NK-92 (cell line): ENCODE measurements around the gene CD37.
"Not testable (repeated sequence)": the region's sequence is repeated elsewhere in the genome, so short reads cannot be mapped to it uniquely, and the experiment has no call there.

Source experiments
- DNase-seq: peaks from one replicate; lab custom pipeline; 2025; ENCODE audit not compliant: unreplicated experiment; lab: John Stamatoyannopoulos, UW

The CD37 gene, protein sequence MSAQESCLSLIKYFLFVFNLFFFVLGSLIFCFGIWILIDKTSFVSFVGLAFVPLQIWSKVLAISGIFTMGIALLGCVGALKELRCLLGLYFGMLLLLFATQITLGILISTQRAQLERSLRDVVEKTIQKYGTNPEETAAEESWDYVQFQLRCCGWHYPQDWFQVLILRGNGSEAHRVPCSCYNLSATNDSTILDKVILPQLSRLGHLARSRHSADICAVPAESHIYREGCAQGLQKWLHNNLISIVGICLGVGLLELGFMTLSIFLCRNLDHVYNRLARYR

DNA sequence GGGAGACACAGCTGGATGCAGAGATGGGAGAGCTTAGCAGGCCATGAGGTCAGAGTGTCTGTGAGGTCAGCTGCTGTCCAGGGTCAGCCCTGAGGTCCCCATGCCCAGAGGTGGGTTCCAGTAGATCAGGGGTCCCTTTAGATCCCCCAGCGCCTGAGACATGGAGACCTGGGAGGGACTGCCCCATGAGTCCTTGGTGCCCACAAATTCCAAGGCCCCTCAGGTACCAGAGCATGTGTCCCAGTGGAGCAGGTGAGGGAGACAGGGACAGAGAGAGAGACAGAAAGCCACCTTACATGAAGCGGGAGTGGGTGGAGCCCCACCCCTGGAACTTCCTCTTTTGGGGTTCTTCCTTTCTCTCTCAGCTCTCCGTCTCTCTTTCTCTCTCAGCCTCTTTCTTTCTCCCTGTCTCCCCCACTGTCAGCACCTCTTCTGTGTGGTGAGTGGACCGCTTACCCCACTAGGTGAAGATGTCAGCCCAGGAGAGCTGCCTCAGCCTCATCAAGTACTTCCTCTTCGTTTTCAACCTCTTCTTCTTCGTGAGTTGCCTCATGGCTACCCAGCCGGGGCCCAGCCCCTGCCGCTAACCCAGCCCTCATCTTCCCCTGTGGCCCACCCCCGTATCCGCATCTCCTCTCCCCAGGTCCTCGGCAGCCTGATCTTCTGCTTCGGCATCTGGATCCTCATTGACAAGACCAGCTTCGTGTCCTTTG, at the start of gene CD37:
CD37 (plus strand) TSS at position 336 of the 713 bp plus-strand sequence; CDS start at position 471, 135 bp downstream.
- no peak for DNase-seq

DNA sequence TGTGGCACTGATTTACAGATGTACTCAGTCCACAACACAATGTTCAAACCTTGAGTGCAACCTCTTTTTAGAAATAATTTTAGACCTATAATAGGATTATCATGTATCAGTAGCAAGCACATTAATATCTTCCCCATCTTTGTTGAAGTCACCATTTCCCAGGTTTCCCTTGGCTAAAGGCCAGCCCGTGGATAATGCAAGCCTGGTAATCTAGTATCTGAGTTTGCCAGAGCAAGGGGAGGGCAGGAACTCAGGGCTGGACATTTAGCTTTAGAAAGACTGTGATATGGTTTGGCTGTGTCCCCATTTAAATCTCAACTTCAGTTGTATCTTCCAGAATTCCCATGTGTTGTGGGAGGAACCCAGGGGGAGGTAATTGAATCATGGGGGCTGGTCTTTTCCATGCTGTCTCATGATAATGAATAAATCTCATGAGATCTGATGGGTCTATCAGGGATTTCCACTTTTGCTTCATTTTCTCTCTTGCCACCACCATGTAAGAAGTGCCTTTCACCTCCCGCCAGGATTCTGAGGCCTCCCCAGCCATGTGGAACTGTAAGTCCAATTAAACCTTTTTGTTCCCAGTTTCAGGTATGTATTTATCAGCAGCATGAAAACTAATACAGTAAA, 48.0 kb upstream of the CD37 start:
- no peak for DNase-seq

DNA sequence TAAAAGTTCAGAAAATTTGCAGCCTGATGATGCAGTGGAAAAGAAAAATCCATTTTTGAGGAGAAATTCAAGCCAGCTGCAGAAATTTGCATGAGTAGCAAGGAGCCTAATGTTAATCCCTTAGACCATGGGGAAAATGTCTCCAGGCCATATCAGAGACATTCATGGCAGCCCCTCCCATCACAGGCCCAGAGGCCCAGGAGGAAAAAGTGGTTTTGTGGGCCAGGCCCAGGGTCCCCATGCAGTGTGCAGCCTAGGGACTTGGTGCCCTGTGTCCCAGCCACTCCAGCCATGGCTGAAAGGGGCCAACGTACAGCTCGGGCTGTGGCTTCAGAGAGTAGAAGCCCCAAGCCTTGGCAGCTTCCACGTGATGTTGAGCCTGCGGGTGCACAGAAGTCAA, 47.0 kb upstream of the CD37 start:
- DNase-seq: not testable (repeated sequence)

- not testable (repeated sequence) for DNase-seq
These were observed 45.9 kb upstream of the CD37 start for GRCh38 chr19:49289286-49289685.

DNA sequence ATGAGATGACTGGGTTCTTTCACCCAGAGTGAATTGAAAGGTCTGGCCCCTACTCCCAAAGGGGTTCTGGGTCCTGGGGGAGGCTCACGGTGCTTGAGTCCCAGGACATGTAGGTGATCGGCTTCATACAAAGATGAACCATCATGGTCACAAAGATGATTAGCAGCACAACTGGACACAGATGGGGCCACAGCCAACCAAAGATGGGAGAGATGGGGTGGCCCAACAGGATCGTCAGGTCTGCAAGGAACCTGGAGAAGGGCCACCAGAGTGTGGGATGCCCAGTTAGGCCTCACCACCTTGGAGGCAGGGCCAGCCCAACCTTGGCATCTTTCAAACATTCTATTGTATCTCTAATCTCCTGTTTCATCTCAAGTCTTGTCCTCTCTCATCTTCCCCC, 44.7 kb upstream of the CD37 start:
- no peak for DNase-seq

DNA sequence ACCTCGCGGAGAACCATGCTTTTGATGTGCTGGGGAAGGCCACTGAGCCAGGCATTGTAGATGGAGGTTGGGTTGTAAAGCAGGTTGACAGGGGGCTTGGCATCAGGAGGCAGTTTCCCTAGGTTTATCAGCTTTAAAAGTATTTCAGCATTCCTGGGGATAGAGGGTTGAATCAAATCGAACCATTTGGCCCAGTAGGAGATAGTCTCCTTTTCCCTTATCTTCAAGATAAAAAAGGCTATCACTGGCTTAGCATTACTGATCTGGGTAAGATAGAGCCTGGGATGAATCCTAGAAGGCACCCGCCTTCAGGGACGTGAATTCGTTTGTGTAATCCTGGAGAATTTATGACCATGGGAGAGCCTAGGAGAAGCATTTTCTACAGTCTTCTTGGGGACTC, 40.8 kb upstream of the CD37 start:
- DNase-seq: no peak

DNA sequence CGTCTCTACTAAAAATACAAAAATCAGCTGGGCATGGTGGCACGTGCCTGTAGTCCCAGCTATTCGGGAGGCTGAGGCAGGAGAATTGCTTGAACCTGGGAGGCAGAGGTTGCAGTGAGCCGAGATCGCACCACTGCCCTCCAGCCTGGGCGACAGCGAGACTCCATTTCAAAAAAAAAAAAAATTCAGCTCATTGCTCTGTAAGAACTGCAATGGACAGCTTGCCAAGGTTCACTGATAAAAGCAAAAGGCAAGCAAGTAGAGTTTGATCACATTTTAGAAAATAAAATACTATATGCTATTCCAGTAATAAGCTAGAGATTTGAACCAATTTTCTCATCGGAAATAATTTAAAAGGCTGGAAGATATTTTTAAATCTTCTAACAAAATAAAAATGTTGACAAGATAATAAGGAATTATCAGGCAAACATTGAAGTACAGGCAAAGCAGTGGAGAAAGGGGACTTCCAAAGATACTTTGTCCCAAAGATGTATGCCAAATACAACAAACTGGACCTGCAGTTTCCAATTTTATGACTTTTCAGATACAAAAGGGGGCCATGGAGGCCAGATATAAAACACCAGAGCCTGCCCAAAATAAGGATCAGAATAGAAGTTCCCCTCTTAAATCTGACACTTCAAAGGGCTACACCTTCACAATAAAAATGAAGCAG, 39.9 kb upstream of the CD37 start:
- DNase-seq: no peak

DNA sequence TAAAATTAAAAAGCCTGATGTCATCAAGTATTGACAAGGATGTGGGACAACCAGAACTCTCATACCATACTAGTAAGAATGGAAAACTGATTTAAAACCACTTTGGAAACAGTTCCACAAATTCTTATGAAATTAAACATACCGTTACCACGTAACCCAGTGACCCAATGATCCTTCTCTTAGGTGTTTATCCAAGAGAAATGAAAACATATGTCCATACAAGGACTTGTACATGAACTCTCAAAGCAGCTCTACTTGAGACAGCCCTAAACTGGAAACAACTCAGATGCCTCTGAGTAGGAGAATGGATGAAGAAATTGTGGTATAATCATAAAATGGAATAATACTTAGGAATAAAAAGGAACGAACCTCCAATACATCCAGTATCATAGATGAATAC, 37.8 kb upstream of the CD37 start:
- no peak for DNase-seq

DNA sequence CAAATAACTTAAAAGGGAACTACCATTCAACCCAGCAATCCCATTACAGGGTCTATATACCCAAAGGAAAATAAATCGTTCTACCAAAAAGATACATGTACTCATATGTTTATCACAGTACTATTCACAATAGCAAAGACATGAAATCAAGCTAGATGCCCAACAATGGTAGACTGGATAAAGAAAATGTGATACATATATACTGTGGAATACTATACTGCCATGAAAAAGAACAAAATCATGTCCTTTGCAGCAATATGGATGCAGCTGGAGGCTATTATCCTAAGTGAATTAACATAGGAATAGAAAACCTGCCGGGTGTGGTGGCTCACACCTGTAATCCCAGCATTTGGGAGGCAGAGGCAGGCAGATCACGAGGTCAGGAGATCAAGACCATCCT, 36.6 kb upstream of the CD37 start:
- DNase-seq: not testable (repeated sequence)

DNA sequence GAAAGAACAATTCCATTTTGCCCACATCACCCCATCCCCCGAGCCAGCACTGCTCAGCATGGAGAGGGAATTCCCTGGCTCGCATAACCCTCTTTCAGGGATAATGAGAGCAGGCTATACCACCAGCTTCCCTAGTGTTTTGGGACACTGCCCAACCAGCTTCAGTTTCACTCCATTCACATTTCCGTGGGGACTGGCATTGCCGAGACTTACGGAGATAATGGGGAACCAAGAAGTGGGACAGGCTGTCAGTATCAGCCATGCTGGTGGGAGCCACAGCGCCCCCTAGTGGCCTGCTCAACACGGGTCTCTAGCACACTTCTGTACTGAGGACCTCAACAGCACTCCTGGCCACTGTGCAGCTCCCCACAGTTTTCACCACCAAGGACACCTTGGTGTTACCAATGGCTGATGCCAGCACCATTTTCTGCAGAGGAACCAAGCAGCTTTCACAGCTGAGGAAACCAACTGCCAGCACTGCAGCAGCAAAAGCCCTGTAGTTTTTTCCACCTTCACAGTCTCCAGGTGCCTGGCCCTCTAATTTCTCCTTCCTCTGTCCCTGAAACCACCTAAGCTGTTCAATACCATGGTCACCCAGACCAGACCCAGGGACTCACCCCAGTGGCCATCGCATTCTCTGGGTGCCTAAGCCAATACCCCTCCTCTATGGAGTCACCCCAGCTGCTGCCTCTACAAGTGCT, 33.9 kb upstream of the CD37 start:
- DNase-seq: no peak

DNA sequence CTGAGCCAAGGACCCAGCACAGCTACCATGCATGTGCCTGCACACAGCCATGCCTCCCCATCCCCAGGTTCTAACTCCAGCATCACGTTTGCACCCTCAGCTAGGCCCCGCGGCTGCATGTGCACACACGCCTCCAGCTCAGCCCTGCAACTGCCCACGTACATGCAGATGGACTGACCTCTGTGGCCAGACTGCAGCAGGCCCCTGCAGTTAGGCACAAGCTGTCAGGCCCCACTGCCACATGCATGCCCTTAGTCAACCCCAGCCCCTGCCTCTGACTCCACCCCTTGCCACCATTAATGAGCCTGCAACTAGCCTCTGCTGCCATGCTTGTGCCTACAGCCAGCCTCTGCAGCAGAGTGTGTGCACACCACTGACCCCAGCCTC, 33.3 kb upstream of the CD37 start:
- DNase-seq: no peak

GRCh38 chr19:49306734-49307133, 28.5 kb upstream of the CD37 start:
- not testable (repeated sequence) for DNase-seq

- no peak for DNase-seq
These were observed 26.1 kb upstream of the CD37 start for GRCh38 chr19:49309087-49309486.

- no peak for DNase-seq
These were observed 20.1 kb upstream of the CD37 start for GRCh38 chr19:49315111-49315510.

GRCh38 chr19:49316284-49316683, 18.9 kb upstream of the CD37 start:
- DNase-seq: no peak

DNA sequence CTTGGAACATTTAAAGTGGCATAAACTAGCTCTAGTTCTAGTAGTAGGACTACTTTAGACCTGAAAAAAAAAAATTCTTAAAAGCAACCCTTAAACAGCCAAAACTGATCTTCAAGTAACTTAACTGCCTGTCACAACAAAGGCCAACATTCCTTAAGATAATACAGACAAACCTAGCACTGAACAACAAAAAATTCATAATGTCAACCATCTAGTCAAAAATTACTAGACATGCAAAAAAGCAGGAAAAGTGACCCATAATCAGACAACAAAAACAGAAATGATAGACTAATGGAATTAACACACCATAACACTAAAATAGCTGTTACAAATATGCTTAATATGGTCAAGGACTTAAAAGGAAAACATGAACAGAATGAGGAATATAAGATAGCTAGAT, 16.9 kb upstream of the CD37 start:
- DNase-seq: no peak

GRCh38 chr19:49324801-49325576, 10.2 kb upstream of the CD37 start, which contains the start of gene SLC6A16:
SLC6A16 (minus strand) TSS chr19:49325191; CDS start chr19:49311347, 13,844 bp downstream.
- DNase-seq: no peak

DNA sequence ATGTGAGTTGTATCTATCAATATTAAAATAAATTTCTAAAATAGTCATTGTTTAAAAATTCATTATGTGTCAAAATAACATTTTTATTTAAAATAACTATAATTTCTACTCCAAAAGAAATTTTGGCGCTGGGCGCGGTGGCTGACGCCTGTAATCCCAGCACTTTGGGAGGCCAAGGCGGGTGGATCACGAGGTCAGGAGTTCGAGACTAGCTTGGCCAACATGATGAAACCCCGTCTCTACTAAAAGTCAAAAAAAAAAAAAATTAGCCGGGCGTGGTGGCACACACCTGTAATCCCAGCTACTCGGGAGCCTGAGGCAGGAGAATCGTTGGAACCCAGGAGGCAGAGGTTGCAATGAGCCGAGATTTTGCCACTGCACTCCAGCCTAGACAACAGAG, 9.4 kb upstream of the CD37 start:
- DNase-seq: not testable (repeated sequence)

- DNase-seq: no peak
These were observed 9.0 kb upstream of the CD37 start for GRCh38 chr19:49326165-49326704.
